ENCODE results near the gene CDC42EP4.
A peak's percentile ranks its signal among the peaks of the same experiment; 100 is the strongest.
"Not testable (repeated sequence)": the region's sequence is repeated elsewhere in the genome, so short reads cannot be mapped to it uniquely, and the experiment has no call there.

CDC42EP4 gene

DNA sequence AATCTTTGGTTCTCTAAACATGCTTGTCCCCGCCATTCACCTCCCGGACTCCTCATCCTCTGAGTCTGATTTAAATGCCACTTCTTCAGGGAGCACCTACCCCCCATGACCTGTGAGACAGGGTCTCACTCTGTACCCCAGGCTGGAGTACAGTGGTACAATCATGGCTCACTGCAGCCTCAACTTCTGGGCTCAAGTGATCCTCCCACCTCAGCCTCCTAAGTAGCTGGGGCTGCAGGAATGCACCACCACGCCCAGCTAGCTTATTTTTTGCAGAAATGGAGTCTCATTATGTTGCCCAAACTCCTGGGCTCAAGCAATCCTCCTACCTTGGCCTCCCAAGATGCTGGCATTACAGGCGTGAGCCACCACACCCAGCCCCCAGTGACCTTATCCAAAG lies 37.3 kb downstream of the CDC42EP4 start:
- DNase-seq = no peak

DNA sequence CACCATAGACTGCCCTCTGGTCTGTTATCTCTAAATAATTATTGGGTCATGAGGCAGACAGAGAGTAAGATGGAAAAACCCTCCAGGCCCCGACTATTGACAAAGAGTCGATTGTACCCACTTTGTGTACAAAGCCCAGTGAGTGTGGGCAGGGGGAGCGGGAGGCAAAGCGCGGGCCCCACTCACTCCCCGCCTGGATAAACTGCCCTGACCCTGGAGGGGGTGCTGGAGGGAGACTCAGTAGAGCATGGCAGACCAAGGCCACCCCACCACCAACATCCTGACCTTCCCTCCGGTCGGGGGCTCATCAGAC lies 38.9 kb downstream of the CDC42EP4 start:
- no peak for DNase-seq

DNA sequence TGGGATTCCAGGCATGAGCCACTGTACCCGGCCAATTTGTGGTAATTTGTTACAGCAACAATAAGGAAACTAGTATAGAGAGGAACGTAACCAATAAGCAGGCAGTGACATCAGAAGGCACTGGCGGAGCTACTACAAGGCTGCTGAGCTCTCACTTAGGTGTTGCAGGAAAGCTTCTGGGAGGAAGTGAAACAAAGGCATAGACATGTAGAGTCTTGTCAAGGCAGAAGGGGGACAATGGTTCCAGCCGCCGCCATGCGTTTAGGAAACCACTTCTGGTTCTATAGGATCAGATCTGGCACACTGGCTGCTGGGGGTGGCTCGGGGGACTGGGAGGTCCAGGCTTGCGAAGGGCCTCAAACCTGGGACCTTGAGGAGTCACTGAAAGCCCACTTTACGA lies 40.7 kb downstream of the CDC42EP4 start:
- DNase-seq = no peak

DNA sequence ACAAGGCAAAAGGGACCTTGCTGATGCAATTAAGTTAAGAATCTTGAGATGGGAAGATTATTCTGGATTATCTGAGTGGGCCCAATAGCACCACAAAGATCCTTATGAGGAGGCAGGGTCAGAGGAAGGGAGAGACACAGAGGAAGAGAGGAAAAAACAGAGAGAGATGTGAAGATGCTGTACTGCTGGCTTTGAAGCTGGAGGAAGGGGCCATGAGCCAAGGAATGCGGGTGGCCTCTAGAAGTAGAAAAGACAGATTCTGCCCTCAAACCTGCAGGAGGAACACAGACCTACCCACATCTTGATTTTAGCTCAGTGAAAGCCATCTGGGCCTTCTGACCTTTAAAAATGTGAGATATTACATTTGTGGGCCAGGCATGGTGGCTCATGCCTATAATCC lies 42.0 kb downstream of the CDC42EP4 start:
- no peak for DNase-seq

DNA sequence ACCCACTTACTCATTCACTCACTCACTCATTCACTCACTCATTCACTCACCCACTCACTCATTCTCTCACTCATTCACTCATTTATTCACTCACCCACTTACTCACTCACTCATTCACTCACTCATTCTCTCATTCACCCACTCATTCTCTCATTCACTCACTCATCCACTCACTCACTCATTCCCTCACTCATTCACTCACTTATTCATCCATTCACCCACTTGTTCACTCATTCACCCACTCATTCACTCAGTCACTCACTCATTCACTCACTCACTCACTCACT lies 42.5 kb downstream of the CDC42EP4 start:
- DNase-seq = no peak

DNA sequence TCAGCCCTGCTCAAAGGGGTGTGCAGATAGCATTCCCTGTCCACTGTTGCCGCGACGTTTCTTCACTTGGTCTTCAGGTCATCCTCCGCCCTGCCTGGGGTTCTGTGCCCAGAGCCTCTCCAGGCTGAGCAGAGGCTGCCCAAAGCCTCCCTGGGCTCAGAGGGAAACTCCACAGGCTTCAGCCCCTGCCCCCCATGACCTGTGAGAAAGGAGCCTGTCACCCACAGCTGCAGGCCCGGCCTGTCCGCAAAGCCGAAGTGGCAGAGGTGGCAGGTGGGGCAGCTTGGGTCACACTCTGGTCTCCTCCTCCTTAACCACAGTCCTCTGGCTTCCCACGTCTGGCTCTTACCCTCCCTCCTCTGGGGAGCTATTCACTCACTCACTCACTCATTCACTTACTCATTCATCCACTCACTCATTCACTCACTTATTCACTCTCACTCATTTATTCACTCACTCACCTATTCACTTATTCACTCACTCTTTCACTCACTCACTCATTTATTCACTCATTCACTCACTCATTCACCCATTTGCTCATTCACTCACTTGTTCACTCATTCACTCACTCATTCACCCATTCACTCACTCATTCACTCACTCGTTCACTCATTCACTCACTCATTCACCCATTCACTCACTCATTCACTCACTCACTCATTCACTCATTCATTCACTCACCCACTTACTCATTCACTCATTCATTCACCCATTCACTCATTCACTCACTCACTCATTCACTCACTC lies 43.0 kb downstream of the CDC42EP4 start:
- no peak for DNase-seq

DNA sequence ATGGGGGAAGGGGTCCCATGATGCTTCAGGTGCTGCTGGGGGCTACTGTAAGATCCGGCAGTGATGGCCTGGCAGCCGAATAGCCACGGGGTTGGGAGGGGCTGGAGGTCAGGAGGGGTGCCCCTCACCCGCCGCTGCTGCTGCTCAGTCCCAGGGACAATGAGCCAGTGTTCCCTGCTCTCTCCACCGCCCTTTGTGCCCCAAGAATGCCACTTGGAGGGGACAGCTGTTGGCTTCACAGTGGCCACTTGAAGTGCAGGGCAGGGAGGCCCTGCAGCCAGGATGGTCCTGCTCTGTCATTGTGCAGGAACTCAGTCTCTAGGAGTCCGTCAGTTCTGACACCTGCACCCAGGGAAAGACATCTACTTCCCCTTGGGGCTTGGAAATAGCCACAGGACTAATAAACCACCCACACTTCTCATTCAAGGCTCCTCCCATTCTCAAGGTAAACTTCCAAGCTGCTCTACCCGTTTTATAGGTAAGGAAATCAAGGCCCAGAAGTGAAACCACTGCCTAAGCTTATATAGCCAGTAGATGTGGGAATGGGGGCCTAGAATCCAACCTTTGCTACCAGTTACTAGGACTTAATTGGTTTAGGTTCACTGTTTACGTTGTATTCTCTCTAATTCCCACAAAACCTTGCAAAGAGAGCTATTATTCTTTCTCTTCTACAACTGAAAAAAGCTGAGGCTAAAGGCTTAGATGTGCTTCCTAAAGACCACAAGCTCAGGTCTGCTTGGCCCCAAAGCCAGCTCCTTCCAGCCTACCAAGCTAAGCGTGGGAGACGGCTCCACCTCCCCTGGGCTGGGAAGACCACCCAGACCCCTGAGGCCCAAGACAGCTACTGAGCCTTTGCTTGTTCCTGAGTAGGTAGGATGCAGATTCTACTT lies 43.9 kb downstream of the CDC42EP4 start:
- no peak for DNase-seq

DNA sequence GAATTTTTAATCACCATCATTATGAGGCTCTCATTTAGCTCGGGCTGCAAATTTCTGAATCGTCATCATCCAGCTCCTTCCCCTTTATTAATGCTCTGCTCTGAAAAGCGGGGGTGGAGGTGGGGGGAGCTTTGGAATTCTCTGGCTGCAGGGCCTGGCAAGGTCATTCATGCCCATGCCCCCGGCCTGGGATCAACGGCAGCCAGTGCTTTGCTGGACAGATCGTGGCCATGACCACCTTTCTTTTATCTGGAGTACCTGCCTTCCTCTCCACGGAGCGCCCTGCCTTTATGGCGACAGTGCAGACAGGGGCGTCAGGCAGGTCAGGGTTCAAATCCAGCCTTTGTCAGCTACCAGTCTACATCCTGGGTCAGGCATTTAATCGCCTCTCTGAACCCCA lies 45.0 kb downstream of the CDC42EP4 start:
- no peak for DNase-seq

DNA sequence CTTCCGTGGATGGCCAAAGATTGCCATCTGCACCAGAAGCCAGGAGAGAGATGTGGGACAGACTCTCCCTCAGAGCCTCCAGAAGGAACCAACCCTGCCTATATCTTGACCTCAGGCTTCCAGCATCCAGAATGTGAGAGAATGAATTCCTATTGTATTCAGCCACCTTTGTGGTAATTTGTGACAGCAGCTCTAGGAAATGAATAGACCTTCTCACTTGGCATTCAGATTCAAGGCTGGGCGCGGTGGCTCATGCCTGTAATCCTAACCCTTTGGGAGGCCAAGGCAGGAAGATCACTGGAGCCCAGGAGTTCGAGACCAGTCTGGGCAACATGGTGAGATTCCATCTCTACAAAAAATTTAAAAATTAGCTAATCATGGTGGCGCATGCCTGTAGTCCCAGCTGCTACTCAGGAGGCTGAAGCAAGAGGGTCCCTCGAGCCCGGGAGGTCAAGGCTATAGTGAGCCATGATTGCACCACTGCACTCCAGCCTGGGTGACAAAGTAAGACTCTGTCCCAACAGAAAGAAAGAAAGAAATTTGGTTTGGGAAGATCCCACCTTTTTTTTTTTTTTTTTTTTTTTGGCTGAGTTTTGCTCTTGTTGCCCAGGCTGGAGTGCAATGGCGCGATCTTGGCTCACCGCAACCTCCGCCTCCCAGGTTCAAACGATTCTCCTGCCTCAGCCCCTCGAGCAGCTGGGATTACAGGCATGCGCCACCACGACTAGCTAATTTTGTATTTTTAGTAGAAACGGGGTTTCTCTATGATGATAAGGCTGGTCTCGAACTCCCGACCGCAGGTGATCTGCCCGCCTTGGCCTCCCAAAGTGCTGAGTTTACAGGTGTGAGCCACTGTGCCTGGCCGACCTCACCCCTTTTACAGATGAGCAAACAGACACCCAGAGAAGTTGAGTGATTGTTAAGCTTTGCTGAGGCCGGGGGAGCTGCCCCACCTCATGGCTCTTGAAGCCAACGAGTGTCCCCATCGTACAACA lies 45.9 kb downstream of the CDC42EP4 start:
- no peak for DNase-seq

DNA sequence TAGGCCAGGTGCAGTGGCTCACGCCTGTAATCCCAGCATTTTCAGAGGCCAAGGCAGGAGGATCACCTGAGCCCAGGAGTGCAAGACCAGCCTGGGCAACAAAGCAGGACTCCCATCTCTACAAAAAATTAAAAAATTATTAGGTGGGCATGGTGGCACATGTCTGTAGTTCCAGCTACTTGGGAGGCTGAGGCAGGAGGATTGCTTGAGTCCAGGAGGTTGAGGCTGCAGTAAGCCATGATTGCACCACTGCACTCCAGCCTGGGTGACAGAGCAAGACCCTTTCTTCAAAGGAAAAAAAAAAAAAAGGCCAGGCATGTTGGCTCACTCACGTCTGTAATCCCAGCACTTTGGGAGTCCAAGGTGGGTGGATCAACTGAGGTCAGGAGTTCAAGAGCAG lies 47.4 kb downstream of the CDC42EP4 start:
- not testable (repeated sequence) for DNase-seq

DNA sequence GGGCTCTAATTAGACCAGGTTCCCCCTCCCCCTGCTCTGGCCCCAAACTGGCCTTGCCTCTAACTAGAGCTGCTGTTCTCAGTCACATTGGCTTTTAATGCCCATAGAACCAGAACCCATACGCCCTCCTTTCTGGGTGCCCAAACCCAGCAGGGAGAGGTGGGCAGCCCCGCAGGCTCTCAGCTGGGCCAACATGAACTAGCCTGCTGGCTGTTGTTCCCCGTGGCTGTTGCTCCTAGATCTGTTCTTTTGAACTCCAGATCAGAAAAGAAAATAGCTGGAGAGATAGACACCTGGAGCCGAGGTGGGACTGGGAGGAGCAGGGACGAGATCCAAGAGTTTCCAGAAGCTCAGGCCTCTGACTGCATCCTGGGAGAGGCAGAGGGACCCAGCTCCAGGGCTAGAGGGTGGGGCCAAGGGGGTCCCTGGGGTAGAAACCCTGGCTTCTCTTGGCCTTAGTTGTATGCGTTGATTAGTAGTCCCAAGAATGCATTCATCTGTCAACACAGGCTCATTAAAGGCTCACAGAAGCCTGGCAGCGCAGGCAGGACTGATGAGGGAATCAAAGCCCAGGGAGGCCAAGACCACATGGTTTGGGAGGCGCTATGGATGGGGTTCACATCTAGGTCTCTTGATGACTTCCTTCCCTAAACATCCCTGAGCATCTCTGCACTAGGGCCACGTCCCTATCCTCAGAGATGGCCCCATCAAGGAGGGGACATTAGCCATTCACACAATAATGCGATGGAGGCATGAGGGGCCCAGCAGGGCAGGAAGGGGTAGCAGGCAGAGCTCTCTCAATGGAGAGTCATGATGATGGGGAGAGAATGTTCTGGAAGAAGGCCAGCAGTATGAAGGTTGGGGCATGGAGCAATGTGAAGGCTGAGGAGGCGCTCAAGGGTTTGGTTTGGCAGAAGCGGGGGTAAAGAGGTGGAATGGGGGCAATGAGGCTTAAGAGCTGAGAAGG lies 48.8 kb downstream of the CDC42EP4 start:
- no peak for DNase-seq

DNA sequence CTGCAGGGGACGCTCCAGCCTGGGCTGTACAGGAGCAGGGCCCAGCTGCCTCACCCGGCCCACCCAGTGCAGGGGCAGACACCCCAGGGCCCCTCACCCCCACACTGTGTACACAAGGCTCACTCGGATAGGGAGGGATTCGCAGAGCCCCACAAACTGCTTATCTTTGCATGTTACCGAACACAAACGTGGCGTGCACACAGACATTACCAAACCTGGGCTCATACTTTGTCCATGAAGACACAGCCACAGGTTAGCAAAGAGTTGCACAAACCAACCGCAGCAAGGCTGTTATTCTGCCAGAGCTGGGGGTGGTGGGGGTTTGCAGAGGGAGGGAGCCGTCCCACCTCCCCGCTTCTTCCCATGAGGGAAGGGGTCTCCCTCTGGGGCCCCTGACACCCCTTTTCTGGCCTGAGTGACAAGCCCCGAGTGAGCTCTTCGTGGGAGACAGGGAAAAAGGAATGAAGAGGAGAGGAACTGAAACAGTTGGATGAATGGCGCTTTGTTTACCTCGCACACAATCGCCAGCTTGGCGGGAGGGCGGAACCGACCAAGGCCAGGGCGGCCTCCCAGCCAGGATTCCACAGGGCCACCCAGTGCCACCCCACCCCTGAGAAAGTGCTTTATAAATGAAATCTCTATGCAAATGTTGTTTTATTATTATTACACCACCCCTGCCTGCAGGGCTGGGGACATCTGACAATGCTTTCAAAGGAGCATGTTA lies 49.7 kb downstream of the CDC42EP4 start:
- DNase-seq = no peak

DNA sequence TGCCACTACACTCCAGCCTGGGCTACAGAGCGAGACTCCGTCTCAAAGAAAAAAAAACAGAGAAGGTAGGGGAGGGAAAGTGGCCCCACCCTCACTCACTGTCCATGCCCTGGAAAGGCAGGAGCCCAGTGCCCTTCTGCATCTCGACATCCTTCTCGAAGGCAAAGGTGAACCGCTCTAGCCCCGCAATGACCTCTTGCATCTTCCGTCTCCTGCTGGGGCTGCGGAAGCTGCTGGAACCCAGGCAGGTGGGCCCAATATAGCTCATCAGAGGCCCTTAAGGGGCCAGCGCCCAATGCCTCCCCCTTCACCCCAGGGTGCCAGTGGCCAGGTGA lies 50.2 kb downstream of the CDC42EP4 start, which contains the start of gene CPSF4L:
Gene CPSF4L, minus strand, starts transcription at position 264 of the 335 bp plus-strand sequence. Its CDS starts 62 bp downstream, at position 202.
- no peak for DNase-seq

DNA sequence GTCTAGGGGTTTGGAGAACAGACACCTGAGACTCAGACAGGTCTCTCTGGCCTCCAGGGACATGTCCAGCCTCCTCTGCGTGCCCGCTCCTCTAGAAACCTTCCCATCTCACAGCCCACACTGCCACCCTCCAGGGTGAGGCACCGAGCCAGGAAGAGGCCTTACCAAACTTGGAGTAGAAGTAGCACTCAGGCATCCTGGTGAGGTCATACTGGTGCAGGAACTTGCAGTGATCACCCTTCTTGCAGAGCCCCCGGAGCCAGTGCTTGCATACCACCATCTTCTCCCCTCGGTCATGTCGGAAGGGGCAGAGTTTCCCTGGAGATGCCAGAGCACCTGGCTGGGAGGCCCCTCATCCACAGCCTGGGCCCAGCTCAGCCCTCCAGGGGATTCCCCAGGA lies 54.3 kb downstream of the CDC42EP4 start:
- no peak for DNase-seq

DNA sequence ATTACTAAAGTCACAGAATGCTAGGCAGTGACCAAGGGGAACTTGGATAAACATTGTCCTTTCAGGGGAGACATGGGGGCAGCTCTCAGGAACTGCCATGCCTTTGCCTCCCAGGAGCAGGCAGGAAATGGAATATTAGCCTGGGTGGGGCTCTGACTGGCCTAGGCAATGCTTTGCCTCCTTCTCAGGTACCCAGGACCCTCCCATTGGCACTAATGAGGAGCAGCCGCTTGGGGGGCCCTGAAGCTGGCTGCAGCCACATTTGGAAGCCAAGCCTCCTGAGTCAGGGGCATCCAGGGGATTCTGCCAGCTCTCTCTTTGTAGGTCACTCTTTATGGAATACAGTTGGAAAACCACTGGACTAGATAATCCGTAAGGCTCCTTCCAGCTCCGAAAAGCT lies 55.6 kb downstream of the CDC42EP4 start:
- no peak for DNase-seq

DNA sequence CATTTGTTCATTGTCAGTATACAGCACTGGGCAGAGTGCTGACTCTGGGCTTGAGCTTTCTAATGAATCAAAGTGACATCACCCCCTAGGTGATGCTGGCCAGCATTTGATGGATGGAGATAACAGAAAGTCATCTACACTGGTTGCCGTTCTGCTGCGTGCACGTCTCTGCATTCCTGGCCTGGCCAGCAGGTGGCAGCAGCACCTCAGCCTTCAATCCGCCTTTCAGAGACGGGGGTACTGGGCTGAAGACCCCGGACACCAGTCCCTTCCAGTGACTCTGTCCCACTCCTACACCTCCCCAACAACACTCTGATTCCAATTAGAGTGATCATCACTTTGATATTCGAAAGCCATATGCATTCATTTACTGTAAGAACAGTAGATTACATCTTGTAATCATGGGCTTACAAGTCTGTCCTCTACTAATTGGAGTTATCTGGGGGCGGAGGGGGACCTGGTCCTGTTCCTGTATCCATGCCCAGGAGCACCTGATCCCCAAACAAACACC lies 56.1 kb downstream of the CDC42EP4 start:
- peak; percentile 85 for DNase-seq

DNA sequence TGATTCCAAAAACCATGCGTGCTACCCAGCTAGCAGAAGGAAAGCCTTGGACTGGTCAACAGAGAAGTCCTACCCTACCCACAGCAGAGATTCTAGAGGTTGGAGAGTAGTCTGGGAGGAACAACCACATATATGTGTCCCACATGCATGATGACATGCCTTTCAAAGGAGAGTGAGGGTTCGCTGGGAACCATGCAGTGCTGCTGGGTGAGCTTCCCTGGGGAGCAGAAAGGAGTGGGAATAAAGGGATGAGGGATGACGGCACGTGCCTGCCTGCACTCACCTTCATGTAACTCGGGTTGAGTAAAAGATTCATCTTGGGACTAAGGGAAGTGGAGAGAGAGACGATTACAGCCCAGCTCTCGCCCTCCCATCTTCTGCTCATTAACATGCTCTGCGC lies 59.9 kb downstream of the CDC42EP4 start:
- no peak for DNase-seq

DNA sequence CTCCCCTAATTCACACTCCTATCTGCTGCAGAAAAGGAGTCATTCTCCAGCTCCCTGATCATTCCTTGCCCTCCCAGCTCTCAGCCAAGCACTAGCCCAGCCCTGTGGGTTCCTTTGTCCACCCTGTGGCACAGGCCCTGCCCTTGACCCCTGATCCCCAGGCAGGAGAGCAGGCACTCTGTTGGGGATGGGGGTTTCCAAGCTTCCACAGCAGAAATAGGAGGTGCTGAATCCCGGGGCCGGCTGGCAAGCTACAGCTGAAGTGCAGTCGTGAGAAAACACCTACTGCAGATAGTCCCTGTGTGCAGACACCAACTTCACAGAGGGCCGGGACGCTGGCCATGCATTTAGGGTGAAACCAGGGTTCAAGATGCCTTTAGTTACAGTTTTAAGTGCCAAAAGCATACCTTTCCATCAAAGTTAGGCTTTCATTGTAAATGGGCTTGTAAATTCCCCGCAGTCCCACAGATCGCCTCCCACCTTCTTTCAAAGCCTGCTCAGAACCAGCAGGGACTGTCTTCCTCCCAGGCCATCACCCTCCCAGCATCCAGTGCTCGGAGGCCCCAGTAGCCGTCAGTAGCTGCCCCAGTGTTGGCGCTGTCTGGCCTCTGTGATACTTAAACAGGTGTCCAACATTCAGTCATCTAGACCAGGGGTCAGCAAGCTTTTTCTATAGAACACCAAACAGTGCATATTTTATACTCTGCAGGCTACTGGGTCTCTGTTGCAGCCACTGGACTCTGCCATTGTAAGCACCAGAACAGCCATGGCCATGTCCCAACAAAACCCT lies 60.8 kb downstream of the CDC42EP4 start:
- no peak for DNase-seq

DNA sequence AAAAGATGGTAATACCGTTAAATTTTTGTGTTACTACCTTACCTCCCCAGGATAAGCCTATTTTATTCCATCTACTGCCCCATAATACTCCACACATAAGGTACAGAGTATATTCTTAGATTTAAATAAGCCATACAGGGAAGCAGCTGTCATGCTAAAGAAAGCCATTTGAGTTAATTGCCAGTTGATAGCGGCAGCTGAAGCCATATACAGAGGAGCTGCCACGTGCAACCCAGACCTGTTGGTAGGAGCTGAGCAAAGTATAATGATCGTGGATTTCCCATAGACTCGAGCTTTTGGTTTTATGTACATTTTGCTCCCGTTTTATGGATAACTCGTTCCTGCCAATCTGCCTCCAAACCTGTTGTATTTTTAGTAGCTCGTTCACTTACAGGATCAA lies 62.1 kb downstream of the CDC42EP4 start:
- DNase-seq = no peak

DNA sequence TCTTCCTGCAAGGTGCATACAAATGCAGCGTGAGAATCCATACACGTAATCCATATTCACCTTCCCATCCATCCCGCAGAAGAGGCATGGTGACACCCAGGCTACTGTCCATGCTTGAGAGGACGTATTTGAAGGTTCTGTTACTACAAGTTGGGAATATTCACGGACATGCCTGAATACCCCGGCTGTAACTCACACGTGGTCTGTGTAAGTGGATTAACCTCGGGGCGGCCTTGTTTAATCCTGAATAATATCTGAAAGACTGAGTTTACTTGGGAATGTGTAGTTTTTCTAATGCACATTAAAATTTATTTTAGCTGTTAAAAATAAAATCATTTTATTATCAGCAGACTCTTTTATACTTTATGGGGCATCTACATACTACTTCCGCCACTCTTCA lies 63.3 kb downstream of the CDC42EP4 start:
- no peak for DNase-seq

Data from activated effector memory CD4-positive, alpha-beta T cell treated with anti-CD3 and anti-CD28 coated beads, Interleukin-2, amount 50 U/mL, for 16 hours (primary cell).